Neural crest cell (in vitro differentiated cells): Measurements from ENCODE around the gene FBXO3. TPM values are rescaled to one million over a fixed set of nuclear protein-coding genes. Genes with fewer than 3 reads are reported as not detected.

Source experiments
- DNase-seq: peaks from one replicate; pipeline ENCODE4 v3.0.0; 2021; ENCODE audit warnings: low read depth, mixed read lengths, low spot score
- H3K27ac Mint-ChIP-seq: one replicate; pipeline ENCODE4 v1.8.0; 2021; ENCODE audit warnings: mild to moderate bottlenecking, mixed read lengths; ENCODE audit not compliant: unreplicated experiment
- H3K27me3 Mint-ChIP-seq: 2 replicates; pipeline ENCODE4 v1.8.0; 2021; ENCODE audit warnings: low read depth, mild to moderate bottlenecking, mixed read lengths
- H3K36me3 Mint-ChIP-seq: 2 replicates; pipeline ENCODE4 v1.8.0; 2021; ENCODE audit warnings: low read depth, mild to moderate bottlenecking, mixed read lengths
- H3K4me1 Mint-ChIP-seq: 2 replicates; pipeline ENCODE4 v1.8.0; 2021; ENCODE audit warnings: mixed read lengths
- H3K4me3 Mint-ChIP-seq: one replicate; pipeline ENCODE4 v1.8.0; 2021; ENCODE audit warnings: mild to moderate bottlenecking, mixed read lengths
- H3K9me3 Mint-ChIP-seq: 2 replicates; pipeline ENCODE4 v1.8.0; 2021; ENCODE audit warnings: mixed read lengths
- total RNA-seq: library from RNA; stranded (reverse); gene quantifications from 2 replicates; pipeline ENCODE4 v1.2.1, GENCODE V29; 2021
- TF ChIP-seq, protein P1 (sequence below): fragments of 200-600 bp; sonication (generic); conservative IDR thresholded peaks from 2 replicates; pipeline ENCODE4 v1.5.0; 2021; ENCODE audit warnings: antibody characterized with exemption, mild to moderate bottlenecking

Gene FBXO3
- total RNA-seq, 1 donor from 2014 or later, result 23.2 TPM

DNA sequence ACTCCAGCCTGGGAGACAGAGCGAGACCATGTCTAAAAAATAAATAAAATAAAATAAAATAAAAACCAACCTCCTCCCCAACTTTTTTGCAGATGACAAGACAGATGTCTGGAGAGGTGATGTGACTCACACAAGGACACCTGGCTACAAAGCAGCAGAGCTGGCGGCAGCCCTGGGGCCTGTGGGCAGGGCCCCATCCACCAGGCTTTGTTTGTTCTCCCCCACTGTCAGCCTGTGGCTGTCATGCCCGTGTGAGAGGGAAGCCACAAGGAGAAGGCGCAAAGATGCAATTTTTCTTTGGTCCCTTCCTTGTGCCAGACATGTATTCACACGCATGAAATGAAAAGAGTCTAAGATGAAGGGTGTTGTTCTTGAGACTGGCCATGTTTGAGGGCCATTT, 54.7 kb downstream of the FBXO3 start:
- Mint-ChIP-seq H3K27ac (no peak overlapping the region), H3K27me3 (no peaks in the 10 kb centered on the region), H3K4me3 (no peak overlapping the region), H3K4me1 (peaks cover 30% of the 10 kb centered on the region), H3K9me3 (no peaks in the 10 kb centered on the region), H3K36me3 (peaks cover 9% of the 10 kb centered on the region)
- TF ChIP-seq, protein P1, sequence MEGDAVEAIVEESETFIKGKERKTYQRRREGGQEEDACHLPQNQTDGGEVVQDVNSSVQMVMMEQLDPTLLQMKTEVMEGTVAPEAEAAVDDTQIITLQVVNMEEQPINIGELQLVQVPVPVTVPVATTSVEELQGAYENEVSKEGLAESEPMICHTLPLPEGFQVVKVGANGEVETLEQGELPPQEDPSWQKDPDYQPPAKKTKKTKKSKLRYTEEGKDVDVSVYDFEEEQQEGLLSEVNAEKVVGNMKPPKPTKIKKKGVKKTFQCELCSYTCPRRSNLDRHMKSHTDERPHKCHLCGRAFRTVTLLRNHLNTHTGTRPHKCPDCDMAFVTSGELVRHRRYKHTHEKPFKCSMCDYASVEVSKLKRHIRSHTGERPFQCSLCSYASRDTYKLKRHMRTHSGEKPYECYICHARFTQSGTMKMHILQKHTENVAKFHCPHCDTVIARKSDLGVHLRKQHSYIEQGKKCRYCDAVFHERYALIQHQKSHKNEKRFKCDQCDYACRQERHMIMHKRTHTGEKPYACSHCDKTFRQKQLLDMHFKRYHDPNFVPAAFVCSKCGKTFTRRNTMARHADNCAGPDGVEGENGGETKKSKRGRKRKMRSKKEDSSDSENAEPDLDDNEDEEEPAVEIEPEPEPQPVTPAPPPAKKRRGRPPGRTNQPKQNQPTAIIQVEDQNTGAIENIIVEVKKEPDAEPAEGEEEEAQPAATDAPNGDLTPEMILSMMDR, result no peak
- no peak for DNase-seq

DNA sequence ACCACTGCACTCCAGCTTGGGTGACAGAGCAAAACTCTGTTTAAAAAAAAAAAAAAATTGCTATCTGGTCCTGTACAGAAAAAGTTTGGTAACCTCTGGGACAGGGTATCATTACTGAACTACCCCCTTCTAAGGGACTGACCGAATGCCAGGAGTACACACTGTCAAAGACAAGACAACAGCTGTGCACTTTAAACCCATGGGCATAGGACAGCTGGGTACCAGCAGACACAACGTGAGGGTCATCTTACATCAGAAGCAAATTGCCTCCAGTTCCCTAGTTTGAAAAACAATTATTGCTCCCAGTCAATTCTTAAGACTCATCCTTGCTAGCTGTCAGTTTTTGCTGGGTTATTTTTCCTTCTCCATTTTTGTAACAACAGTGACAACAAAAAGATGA, 55.9 kb downstream of the FBXO3 start:
- no peak overlapping the region for H3K4me3 Mint-ChIP-seq
- TF ChIP-seq, protein P1, result no peak
- H3K4me1 Mint-ChIP-seq, result peaks cover 19% of the 10 kb centered on the region
- no peaks in the 10 kb centered on the region for H3K27me3 Mint-ChIP-seq
- no peak for DNase-seq
- H3K36me3 Mint-ChIP-seq, result peaks cover 6% of the 10 kb centered on the region
- no peak overlapping the region for H3K27ac Mint-ChIP-seq
- H3K9me3 Mint-ChIP-seq, result no peaks in the 10 kb centered on the region

DNA sequence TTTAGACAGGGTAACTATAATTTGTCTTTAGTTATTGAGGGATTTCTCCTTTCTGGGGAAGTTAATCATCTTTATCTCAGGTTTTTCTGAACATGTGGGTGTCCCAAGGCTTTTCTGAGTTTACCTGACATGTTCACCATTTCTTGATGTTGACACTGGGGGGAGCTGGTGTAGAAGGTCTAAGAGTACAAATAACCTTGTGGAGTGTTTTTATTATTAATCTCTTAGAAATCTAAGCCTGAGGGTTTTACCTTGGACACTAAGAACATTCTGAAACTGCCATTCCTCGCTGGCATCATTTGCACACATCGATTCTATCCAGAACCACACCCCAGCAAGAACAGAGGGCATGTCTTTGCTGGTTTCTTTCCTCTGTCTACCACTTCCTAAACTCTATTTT, 58.1 kb downstream of the FBXO3 start:
- H3K9me3 Mint-ChIP-seq, result no peaks in the 10 kb centered on the region
- no peak for DNase-seq
- no peaks in the 10 kb centered on the region for H3K27me3 Mint-ChIP-seq
- TF ChIP-seq, protein P1, result no peak
- peaks cover 6% of the 10 kb centered on the region for H3K4me1 Mint-ChIP-seq
- peaks cover 6% of the 10 kb centered on the region for H3K36me3 Mint-ChIP-seq
- no peak overlapping the region for H3K27ac Mint-ChIP-seq
- no peak overlapping the region for H3K4me3 Mint-ChIP-seq

DNA sequence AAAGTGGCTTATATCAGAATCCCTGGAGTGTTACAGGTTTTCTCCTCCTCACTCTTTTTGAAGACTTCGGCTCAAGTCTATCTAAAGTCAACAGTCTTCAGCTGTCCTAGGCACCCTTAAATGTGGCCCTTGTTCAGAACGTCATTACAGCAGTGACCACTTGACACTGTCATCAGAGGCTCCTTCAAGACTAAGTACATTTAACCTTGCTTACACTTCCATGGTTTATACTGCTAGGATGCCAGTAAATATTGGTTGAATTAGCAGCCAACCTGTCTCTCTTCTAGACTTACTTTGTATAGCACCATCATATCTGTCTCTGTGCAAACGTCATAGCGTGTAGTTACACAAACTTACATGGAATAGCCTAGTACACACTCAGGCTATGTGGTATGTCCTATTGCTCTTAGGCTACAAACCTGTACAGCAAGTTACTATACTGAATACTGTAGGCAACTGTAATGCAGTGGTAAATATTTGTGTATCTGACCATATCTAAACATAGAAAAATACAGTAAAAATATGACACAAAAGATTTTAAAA, 60.4 kb downstream of the FBXO3 start:
- DNase-seq, result no peak
- Mint-ChIP-seq H3K9me3 (no peaks in the 10 kb centered on the region), H3K27ac (no peak overlapping the region), H3K4me3 (no peak overlapping the region), H3K4me1 (peaks cover 4% of the 10 kb centered on the region), H3K27me3 (no peaks in the 10 kb centered on the region), H3K36me3 (no peaks in the 10 kb centered on the region)
- TF ChIP-seq, protein P1, result no peak

DNA sequence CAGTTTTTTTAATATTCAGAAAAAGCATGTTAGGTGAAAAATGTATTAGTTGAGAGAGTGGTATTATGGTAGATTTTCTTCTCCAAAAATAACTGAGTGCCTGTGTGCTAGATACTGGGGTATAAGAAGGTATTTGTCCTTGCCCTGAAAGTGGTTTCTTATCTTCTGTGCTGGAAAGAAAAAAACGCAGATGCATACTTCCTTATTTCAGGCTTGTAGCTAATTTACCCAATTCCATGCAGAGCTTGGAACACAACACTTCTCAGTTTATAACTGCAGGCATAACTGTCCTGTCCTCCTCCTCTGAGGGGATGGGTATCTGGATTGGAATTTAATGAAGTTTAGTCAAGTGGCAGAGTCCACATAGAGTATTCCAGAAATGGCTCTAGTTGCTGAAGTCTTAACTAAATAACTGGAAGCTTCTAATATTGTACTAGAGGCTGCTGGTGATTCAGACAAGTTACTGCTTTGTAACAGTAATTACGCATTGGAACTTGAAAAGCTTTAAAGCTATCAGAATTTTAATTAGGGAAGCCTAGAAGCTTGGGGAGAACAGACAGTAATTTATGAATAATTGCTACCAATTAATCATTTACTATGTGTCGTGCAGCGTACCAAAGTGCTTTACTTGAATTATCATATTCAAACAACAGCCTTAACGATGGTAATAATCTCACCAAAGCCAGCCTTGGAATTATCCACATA, 61.0 kb downstream of the FBXO3 start:
- Mint-ChIP-seq H3K27me3 (no peaks in the 10 kb centered on the region), H3K36me3 (peaks cover 2% of the 10 kb centered on the region), H3K4me1 (peaks cover 4% of the 10 kb centered on the region), H3K9me3 (no peaks in the 10 kb centered on the region), H3K4me3 (no peak overlapping the region), H3K27ac (no peak overlapping the region)
- TF ChIP-seq, protein P1, result no peak
- no peak for DNase-seq
